Middle frontal gyrus (tissue), 1 donor: ENCODE data around the gene PTPRM.

Experiments
- DNase-seq: peaks from one replicate; pipeline ENCODE4 v3.0.0-alpha.2; 2015; ENCODE audit warnings: low spot score; ENCODE audit errors: extremely low spot score

The PTPRM gene

DNA sequence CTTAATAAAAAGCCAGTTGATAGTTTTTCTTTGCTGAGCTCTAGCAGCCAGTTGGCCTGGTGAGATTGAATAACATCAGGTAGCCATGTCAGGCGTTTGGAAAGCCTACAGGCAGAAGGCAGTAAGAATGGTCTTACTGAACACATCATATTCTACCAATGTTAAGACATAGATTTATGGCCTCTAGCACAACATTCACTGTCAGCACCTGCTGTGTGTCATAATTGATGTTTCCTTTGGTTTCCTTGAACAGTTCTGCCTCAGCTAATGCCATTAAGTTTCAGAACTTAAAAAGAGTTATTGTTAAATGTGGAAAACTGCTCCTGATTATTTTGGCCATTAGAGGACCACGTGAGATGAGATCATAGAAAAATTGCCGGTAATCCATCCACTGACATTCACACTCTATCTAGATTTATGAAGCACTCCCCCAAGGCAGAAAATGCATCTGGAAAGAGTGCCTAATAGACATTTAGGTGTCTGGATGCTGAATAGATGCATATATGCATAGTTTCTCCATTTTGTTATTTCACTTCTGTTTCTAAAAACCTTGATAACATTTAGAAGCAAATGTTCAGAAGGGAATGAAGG, 434.7 kb downstream of the PTPRM start:
- no peak for DNase-seq

DNA sequence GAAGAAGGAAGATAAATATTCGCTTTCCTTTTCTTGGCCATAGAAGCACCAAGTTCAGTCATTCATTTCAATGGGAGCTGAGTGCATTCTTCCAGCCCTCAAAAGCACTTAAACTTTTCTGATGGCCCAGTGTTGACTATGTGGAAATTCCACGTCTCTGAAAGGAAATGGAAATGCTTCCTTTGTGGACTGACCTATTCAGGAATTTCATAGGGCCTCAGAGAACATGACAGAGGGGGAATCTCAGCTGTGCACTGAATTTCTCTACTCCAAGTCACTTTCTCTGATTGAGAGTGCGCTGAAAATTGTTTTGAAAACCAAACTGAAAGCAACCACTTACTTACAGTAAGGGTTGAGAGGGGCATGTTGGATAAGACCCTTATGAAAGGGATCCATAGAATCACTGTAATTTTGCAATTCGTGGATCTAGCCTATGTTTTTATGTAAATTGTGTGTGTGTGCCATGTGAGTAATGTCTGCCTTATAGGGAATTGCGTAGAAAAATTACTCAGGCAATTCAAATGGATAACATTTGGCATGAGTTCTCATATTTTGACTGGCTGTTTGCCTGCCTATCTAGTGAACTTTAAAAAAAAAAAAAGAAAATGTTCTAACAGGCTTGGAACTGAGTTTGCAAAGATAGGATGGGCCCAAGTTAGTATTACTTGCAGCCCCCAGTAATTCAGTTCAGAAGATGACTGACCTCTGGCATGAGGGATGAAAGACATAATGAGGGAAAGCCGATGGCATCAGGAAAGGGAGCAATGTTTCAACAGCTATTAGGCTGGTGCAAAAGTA, 437.0 kb downstream of the PTPRM start:
- no peak for DNase-seq

DNA sequence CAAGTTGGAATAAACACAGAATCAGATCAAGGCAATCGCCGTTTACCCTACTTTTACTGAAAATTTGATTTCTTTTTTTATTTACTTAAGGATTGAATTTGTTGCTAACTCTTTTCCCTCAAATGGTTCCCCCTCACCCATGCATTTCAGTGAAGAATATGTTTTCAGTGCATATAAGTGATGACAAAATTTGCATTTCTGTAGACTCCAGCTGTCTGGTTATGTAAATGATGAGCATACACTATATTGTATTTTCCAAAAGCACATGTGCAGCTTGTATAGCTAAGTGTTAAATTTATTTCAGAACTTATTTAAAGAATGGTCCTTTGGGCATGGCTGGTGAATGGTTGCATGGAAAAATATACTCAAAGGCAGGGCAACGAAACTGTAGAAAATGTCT, 437.7 kb downstream of the PTPRM start:
- no peak for DNase-seq

DNA sequence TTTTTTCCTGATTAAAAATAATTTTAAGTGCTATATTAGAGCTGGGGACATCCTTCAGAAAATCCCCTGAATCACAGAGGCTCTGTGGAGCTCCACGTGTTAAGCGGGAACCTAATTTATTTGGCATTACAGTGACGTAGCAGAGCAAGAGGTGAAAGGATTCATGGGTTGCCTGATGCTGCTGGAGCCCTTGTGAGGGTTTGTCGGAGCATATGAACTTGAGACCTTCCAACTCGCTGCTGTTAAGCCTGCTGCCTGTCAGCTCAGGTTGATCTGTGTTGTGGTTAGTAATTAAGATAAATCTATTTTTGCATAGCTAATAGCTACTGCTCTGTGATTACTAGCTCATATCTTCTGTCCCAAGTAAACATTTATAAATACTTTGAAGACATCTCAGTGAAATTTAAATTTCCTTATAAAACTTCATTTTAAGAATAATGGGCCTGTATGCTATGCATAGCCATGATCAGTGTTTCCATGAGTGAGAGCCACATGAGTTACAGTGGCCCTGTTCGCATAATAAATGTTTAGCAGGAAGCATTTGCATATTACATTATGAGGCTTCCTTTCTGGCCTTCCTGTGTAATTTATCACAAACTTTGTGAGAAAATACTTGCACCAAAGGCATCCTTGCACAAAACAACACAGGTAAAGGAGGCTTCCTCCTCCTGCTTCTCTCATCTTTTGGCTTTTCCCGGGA, 438.9 kb downstream of the PTPRM start:
- DNase-seq = no peak

DNA sequence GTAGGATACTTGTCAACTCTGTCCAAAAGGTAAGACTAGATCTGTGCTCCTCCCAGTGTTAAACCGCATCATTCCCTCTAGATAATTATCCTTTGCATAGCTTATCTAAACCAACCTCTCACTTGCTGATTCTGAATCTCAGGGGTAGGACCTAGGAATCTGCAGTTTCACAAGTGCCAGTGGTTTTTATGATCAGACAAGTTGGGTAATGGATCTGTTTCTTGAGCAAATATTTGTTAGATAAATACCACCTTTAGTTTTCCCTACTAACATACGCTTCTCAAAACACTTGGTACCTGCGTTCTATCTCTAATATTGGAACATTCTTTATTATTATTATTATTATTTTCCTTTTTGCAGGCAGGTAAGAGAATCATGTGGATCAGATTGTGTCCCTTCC, 439.9 kb downstream of the PTPRM start:
- DNase-seq = no peak

DNA sequence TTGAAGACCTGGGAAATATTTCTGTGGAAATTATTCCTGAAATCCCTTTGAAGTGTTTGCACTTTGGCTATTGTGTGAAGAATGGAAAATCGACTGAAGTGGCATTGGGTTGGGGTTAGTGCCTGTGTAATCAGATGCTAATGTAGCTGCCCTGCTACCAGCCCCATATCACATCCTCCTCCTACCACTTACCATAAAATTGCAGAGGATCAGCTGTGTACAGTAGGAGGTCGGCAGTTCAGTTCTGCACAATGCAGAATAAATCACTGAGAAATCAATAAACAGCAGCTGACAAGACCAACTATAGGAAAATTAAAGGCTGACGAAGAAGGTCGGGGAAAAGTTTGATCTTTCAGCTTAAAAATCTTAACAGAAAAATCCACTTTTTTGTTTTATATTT, 440.9 kb downstream of the PTPRM start:
- no peak for DNase-seq

DNA sequence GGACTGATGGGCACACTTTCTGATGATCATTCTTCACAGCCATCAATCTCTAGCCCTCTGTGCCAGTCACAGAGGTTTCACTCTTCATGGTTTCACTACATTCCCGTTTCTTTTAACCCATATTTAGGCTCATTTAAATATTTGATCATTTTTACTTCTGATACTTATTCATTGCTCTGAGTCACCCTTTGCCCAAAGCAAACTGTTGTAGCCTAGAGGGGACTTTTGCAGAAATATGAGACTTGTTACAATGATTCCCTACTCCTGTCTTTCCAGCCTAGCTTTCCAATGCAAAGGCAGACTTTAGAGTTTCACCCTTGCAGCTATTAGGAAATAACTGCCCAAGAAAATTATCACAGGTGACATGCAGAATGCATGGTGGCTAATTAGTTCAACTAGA, 444.2 kb downstream of the PTPRM start:
- DNase-seq = no peak

DNA sequence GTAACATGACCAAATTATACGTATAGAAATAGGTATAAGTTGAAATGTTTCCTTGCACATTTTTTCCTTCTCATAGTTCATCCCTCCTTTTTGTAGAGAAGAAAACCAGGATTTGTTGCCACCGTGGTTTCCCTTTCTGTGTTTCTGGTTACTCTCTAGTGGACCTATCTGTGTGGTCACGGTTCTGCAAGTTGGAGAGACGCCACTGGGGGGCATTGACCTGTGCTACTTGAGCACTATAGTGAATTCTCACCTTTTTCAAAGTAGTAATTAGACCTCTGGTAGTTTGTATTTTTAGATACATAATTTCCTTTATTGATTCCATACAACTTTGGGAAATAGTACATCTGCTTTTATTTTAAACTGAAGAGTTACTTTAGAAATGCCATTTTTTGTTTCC, 444.8 kb downstream of the PTPRM start:
- no peak for DNase-seq

DNA sequence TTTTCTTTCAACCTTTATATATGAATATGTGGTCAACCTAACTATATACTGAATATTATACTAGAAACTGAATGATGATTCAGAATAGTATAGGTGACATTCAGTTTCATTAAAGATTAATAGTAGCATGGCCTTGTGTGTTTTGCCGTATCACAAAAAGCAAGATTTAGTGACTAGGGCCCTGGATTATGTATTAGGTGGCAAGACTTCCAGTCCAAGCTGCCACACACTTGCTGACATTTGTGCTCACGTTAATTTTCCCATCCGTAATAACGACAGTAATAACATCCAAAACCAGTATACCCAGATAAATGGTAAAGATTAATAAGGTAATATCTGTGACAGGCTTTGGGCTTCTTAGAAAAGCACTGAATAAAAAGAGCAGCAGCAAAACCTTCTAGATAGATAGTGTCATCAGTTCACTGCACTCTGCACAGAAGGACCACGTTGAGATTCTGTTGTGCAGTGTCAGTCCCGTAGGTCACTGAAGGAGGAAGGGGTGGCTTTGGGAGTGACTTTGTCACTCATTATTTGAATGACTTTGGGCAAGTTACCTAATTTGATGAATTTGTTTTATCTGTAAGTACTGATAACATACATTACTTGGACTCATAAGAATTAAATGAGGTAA, 451.7 kb downstream of the PTPRM start:
- no peak for DNase-seq

DNA sequence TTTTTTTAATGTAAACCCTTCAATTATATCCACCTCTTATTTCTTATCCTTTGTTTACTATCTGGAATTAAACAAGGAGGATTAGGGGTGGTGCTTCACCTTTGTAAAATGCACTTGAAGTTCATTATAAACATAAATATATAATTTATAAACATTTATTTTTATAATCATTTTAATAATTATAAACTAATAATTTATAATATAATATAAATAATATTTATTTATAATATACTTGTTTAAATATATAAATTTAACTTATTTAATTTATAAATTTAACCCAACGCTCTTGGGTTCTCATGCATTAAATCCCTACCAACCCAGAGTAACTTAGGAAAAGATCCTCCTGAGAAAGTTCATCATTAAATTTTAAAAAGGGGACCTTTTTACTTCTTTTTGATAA, 452.5 kb downstream of the PTPRM start:
- no peak for DNase-seq

DNA sequence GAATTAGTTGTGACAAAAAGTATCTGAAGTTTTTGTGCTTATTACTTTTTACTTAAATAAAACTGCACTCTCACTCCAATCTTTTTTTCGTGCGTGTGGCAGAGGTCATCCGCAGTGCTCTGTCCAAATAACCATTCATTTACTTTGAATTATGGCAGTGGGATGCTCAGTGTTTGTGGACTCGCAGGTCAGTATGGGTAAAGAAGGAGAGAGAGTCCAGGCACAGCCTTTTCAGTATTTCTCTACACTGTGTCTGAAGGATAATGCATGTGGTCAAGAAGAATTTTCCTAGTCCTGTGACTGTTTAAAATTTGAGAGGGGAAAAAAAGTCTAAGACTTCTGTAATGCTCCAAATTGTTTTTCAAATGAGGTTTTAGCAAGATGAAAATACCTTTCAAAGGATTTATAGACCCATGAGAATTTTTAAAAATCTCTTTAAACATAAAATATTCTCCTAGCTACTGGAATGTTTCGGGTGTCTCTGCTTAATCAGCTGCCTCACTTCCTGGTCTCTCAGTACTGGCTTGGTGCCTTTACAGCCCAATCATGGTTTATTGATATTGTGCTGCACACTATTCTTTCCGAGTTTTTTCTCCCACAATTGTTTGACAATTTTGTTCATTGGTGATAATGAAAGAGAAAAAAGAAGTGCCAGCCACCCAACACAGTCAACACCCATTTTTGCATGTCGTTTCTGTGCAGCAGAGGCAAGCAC, 453.2 kb downstream of the PTPRM start:
- no peak for DNase-seq

DNA sequence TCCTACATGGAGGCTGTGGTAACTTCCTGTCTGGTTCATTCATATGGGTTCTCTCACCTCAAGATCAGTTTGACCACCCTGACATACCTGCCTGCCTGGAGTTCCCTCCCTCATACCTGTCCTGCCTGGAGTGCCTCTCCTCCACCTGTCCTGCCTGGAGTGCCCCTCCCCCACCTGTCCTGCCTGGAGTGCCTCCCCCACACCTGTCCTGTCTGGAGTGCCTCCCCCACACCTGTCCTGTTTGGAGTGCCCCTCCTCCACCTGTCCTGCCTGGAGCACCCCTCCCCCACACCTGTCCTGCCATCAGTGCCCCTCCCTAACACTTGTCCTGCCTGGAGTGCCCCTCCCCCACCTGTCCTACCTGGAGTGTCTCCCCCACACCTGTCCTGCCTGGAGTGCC, 461.9 kb downstream of the PTPRM start:
- DNase-seq = no peak

DNA sequence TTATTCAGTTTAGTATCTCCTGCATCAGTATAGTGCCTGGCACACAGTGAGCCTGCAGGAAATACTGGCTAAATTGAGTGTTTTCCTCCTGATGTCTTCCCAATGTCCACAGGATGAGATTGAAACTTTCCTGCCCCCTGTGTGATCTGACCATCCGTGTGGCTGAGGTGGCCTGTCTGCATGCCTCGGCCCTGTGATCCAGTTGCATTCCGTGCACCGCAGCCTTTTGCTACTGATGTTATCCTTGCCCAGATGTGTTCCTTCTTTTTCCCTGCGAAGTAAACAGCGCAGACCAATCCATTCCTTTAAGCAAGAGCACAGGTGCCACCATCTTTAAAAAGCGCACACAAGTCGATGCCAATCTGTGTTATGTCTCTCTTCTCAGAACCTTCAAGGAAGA, 462.6 kb downstream of the PTPRM start:
- no peak for DNase-seq

DNA sequence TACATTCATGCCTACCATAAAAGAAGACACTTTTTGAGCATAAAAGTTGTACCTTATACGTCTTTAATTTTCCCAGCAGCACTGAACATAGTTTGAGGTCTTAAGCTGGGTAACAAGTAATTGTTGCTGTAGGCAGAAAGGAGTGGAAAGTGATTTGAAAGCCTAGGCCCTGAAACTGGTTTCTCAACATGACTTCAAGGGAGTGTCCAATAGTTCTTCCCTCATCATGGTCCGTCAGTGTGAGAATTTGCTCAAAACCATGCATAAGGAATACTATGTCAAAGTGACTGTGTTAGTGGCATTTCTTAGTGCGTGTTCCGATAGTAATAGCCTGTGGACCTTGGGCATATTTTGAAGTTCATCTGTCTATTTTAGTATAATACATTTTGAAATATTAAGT, 463.1 kb downstream of the PTPRM start:
- no peak for DNase-seq

DNA sequence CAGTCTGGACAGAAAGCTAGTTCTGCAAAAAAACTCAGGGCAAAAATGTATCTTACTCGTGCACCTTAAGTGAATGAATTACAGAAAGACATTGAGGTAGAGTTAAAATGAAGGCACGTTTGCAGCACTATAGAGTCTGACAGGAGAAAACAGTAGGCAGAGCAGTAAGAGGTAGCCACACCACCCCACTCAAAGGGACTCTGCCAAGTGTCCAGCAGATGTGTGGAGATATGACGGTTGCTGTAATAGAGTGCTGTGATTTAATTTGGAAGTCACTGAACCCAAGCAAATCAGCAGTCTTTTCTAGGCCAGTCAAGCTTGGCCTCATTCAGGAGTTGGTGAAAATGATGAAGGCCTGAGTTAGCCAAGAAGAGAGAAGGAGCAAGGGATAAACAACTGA, 464.4 kb downstream of the PTPRM start:
- DNase-seq = no peak

DNA sequence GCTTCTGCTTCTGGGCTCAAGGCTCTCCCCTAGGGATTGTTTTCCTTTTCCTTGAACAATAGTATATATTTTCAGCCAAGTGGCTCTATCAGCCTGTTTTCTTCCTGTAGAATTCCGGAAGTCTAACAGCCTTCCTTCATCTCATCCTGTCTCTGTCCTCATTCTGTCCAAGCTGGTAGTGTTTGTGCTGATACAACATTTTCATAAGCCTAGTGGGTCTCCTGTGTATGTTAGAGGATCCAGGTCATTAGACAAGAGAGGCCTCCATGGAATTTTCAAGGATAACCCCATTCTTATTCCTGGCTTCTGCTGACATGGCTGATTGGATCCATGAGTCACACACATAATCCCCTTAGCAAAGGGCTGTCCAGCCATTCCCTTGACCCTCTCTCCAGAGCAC, 467.6 kb downstream of the PTPRM start:
- DNase-seq = no peak

DNA sequence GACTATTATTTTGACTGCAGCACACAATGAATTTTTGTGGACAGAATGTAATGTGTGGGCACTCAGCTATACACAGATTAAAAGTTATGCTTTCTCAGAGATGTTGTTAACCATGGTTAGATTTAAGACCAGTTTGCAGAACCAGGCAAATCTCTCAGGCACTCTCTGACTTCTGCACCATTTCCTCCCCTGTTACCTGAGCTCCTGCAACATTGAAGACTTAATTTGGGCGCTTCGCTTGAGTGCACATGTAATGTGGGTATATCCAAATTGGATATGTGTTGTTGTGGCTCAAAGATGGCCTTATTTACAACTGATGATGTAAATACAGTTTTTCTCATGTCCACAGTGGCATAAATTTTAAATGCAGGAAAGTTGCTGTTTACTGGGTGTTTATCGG, 469.4 kb downstream of the PTPRM start:
- DNase-seq = no peak

DNA sequence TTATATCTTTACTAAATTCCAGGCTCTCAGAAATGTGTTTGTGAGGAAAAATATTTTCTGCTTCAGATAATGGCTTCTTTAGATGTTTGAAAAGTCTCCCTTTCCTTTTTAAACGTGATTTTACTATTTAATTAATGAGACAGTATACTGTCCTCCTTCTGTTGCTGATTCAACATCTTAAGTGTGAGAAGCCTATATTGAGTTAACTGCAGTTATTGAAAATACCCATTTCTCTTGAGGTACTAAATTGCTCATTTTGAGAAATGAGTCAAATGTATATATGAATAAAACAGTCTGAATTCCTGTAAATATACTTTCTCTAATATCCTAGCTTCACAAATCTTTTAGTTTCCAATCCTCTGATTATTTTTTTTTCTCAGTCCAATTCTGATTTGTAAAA, 470.2 kb downstream of the PTPRM start:
- DNase-seq = no peak

DNA sequence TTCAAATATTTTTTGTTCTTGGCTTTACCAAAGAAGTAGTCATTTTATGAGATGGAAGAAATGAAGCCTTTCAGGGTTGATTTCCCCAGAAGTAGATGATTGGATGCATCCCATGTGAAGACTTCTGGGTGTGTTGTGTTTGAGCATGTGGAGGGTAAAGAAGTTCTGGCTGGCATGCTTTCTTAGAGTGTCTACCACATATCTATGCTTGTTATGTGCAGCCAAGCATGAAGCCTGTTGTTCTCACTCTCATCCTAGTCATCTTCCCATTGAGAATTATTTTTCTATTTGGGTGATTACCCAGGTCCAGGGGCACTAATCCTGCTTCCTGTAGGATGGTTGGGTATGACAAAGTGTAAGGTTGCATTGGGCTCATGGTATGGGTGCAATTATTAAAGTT, 472.9 kb downstream of the PTPRM start:
- no peak for DNase-seq

DNA sequence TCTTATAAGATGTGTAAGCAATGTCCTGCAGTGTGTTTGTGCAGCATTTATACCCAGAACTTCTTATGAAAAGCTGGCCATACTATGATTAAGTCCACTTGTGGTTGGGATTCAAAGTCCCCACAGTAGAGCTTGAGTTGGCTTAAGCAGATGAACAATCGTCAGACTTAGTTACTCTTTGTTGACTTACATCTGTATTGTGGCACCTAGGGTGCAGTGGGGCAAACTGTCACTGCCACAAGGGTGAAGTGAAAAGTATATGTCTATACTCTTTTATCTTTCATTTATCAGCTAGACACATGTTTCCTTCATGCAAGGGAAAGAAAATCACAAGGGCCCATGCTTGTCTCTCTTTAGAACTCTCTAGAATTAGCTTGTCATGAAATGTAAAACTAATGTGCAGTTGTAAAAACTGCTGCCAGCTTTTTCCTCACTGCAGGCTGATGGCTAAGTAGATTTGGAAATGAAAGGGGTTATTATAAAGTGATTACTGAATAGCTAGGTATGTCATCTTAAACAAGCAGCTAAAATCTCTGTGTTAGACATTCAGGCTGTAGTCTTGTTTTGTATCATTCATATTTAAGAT, 474.5 kb downstream of the PTPRM start:
- no peak for DNase-seq

DNA sequence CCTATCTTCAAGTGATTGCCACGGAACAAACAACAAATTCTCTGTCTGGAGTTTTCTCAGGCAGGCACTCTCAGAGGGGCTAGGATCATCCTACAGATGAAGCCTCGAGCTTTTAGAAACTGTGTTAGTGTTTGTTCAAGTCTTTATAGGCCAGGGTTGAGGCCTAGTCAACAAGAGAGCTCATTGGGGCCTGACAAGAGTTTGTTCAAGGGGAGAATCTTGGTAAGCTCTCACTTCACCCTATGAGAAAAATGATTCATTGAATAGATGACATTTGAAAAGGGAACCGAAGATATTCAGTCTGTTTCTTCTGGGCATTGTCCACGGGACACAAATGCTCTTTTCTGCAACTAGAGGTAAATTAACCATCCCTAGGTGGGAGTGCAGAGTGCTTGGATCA, 476.9 kb downstream of the PTPRM start:
- DNase-seq = no peak
